Fibroblast of villous mesenchyme (primary cell): Measurements from ENCODE around the gene MYOG. TPM values are rescaled to one million over a fixed set of nuclear protein-coding genes. Genes with fewer than 3 reads are reported as not detected.

Experiments
- DNase-seq: peaks from one replicate; pipeline ENCODE4 v3.0.0-alpha.2; 2010; ENCODE audit warnings: low read depth
- H3K4me3 ChIP-seq: 2 replicates; pipeline ENCODE4 v1.5.1; 2011; ENCODE audit warnings: low read depth, mild to moderate bottlenecking, low read length
- total RNA-seq: library from RNA; depleted of rRNA; stranded (reverse); fragments of >200 nt; gene quantifications from 2 replicates; pipeline ENCODE4 v1.2.3, GENCODE V29; 2012
- TF ChIP-seq, protein P1 (sequence below): IDR thresholded peaks from 2 replicates; pipeline ENCODE4 v1.5.1; 2012; ENCODE audit warnings: low read depth, mild to moderate bottlenecking, low read length; ENCODE audit not compliant: insufficient read depth

MYOG gene
- total RNA-seq, 1 donor: not detected

GRCh38 chr1:203078478-203078877, 7.3 kb downstream of the MYOG start:
- no peak for DNase-seq
- no peak overlapping the region for H3K4me3 ChIP-seq
- TF ChIP-seq, protein P1, sequence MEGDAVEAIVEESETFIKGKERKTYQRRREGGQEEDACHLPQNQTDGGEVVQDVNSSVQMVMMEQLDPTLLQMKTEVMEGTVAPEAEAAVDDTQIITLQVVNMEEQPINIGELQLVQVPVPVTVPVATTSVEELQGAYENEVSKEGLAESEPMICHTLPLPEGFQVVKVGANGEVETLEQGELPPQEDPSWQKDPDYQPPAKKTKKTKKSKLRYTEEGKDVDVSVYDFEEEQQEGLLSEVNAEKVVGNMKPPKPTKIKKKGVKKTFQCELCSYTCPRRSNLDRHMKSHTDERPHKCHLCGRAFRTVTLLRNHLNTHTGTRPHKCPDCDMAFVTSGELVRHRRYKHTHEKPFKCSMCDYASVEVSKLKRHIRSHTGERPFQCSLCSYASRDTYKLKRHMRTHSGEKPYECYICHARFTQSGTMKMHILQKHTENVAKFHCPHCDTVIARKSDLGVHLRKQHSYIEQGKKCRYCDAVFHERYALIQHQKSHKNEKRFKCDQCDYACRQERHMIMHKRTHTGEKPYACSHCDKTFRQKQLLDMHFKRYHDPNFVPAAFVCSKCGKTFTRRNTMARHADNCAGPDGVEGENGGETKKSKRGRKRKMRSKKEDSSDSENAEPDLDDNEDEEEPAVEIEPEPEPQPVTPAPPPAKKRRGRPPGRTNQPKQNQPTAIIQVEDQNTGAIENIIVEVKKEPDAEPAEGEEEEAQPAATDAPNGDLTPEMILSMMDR: no peak

DNA sequence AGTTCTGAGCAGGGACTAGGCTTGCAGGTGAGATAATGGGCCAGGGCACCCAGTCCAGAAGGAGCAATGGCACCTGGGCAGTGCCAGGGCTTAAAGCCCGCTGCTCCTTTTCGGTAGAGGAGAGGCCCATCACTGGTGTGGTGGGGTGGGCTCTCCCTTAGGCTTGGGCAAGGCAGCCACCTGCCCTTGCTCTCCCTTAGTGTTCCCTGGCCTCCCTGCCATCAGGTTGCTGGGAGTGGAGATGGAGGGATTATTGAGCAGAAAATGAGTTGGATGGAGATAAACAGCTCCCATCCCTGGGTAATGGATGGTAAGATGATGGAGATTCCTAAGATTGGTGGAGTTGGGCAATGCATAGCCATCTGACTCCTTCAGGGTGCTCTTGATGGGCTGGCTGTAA, 7.9 kb downstream of the MYOG start:
- DNase-seq: no peak
- no peak overlapping the region for H3K4me3 ChIP-seq
- TF ChIP-seq, protein P1: no peak

DNA sequence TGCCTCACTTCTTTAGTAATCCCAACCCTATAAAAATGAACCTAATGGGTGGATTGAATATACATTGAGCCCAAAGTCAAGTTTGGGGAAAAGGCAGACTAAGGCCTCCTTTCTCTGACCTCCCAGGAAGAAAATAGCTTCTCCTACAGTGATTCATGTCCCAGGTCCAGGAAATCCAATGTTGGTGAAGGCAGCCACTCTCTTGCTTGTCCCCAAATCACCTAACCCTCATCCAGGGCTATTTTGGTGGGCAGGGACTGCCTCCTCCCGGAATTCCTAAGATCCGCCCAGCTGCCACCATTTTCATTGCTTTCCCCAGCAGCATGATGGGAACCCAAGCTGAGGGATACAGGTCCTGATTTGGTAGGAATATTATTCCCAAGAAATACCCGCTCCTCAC, 8.4 kb downstream of the MYOG start:
- TF ChIP-seq, protein P1: no peak
- no peak for DNase-seq
- no peak overlapping the region for H3K4me3 ChIP-seq

DNA sequence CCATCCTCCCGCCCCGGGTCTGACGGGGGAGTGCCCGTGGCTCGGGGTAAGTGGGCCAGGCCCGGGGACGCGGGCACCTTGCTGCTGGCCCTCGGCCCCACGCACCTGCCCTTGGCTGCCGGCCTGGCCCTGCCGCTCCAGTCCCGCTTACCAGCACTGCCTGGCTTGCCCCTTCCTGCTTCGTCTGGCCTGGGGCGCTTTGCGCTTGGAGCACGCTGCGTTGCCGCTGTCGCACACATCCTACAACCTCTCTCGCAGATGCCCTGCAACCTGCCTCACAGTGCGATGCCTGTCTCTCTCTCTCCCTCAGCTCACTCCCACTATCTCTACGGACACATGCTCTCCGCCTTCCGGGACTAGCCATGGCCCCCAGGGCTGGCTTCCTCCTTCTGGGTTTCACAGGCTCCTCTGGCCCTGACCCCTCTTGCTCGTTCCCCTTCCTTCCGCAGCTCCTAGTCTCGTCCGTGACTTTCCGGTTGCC, 9.7 kb downstream of the MYOG start:
- H3K4me3 ChIP-seq: no peak overlapping the region
- TF ChIP-seq, protein P1: no peak
- DNase-seq: no peak

DNA sequence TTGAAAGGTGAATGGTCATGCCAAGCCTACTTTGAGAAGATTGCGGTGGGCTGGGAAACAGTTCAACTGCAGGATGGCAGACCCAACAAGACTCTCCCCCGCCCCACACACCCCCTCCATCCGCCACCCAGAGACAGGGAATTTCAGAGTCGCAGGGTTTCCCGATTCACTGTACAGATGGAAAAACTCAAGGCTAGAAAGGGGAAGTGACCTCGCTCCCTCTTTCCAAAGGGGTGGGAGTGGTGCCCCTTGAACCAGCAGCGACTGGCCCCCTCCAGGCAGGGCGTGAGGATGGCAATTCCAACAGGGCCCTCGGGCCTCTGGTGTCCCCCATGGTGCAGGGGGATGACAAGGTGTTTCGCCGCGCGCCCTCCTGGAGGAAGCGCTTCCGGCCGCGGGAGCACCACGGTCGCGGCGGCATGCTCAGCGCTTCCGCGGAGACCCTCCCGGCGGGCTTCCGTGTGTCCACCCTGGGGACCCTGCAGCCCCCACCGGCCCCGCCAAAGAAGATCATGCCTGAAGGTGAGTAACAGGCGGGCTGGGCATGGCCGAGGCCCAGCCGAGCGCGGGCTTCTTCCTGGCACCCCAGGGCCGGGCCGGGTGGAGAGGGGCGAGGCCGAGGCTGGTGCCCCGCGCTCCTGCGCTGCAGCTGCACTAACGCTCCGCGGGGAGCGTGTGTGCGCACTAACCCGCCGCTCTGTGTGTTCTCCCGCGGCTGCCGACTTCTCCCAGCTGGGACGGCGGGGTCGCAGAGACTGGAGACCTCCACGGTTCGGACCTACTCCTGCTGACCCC, 10.4 kb downstream of the MYOG start:
- H3K4me3 ChIP-seq: no peak overlapping the region
- no peak for DNase-seq
- TF ChIP-seq, protein P1: no peak

GRCh38 chr1:203074610-203075009, 11.2 kb downstream of the MYOG start:
- TF ChIP-seq, protein P1: no peak
- H3K4me3 ChIP-seq: no peak overlapping the region
- no peak for DNase-seq
